Endothelial cell of umbilical vein (primary cell): Measurements from ENCODE around the gene MED15. TPM values are rescaled to one million over a fixed set of nuclear protein-coding genes. Genes with fewer than 3 reads are reported as not detected.

Experiments
- BruUV-seq: library from RNA; stranded (reverse); fragments of 400-500 nt; replicated peaks from 2 replicates; lab custom pipeline; 2021; lab: Mats Ljungman, UMichigan
- CTCF ChIA-PET: fragments of 300-600, 350-600 bp; sonication (Branson Sonifier 250); formaldehyde crosslinking; loops from one replicate; lab custom pipeline; 2021; ENCODE audit warnings: antibody characterized with exemption, inconsistent platforms; lab: Charles Lee
- POLR2A ChIA-PET: fragments of 300-600, 350-600 bp; sonication (Branson Sonifier 250); formaldehyde crosslinking; loops from one replicate; lab custom pipeline; 2021; ENCODE audit warnings: antibody characterized with exemption, inconsistent platforms; lab: Charles Lee
- DNase-seq: peaks from one replicate; pipeline ENCODE4 v3.0.0-alpha.2; 2011; ENCODE audit warnings: low read depth, low spot score
- FAIRE-seq: peaks from 2 replicates; lab custom pipeline; 2011; peaks lifted over from hg19 to GRCh38; lab: Jason Lieb, UNC
- H2AFZ ChIP-seq: 2 replicates; pipeline ENCODE4 v1.6.0; 2012; ENCODE audit warnings: low read depth, low read length, control low read depth, inconsistent platforms
- H3K27ac ChIP-seq: 2 replicates; pipeline ENCODE4 v1.5.1; 2011; ENCODE audit warnings: low read depth, mild to moderate bottlenecking, control low read depth, low read length, moderate library complexity; ENCODE audit not compliant: insufficient read depth
- H3K27me3 ChIP-seq, 2 experiments: 2 replicates each; pipeline versions ENCODE4 v1.6.0 to v1.6.1; 2011; ENCODE audit warnings: low read length in 2 of 2, mixed read lengths in 1 of 2; ENCODE audit not compliant: control insufficient read depth in 2 of 2, insufficient read depth in 2 of 2
- H3K36me3 ChIP-seq, 2 experiments: 2 replicates in 1 of 2; 3 replicates in 1 of 2; pipeline ENCODE4 v1.5.1; 2011; ENCODE audit warnings: low read length in 2 of 2, mild to moderate bottlenecking in 1 of 2, moderate library complexity in 1 of 2; ENCODE audit not compliant: control insufficient read depth in 2 of 2, insufficient read depth in 2 of 2; ENCODE audit errors: extremely low read depth in 1 of 2
- H3K4me1 ChIP-seq: 3 replicates; pipeline ENCODE4 v1.5.1; 2011; ENCODE audit warnings: mild to moderate bottlenecking, low read length; ENCODE audit not compliant: control insufficient read depth, insufficient read depth; ENCODE audit errors: extremely low read depth
- H3K4me2 ChIP-seq: 2 replicates; pipeline ENCODE4 v1.6.1; 2011; ENCODE audit warnings: low read length, control low read depth, mixed read lengths; ENCODE audit not compliant: insufficient read depth
- H3K4me3 ChIP-seq, 3 experiments: fragments of 200-600 bp in 1 of 3; sonication (generic), shearing (Covaris generic) in 1 of 3; replicated peaks in 1 of 3; 2 replicates each; pipeline ENCODE4 v1.5.1; 2011 to 2016; ENCODE audit warnings: control low read depth in 3 of 3, low read length in 3 of 3, mild to moderate bottlenecking in 2 of 3, inconsistent platforms in 1 of 3, low read depth in 1 of 3, moderate library complexity in 1 of 3; ENCODE audit not compliant: insufficient read depth in 1 of 3
- H3K79me2 ChIP-seq: 2 replicates; pipeline ENCODE4 v1.6.0; 2012; ENCODE audit warnings: low read length, inconsistent platforms; ENCODE audit not compliant: control insufficient read depth, insufficient read depth
- H3K9ac ChIP-seq: replicated peaks from 2 replicates; pipeline ENCODE3; 2011; ENCODE audit warnings: low read length, control low read depth; ENCODE audit not compliant: insufficient read depth; ENCODE audit errors: extremely low read depth
- H3K9me1 ChIP-seq: replicated peaks from 3 replicates; pipeline ENCODE4 v1.6.0; 2011; ENCODE audit warnings: mild to moderate bottlenecking, low read length; ENCODE audit not compliant: control insufficient read depth, insufficient read depth; ENCODE audit errors: extremely low read depth
- H3K9me3 ChIP-seq: replicated peaks from 2 replicates; pipeline ENCODE4 v1.5.1; 2012; ENCODE audit warnings: low read length, inconsistent platforms; ENCODE audit not compliant: control insufficient read depth, insufficient read depth
- H4K20me1 ChIP-seq: replicated peaks from 2 replicates; pipeline ENCODE3; 2011; ENCODE audit warnings: mild to moderate bottlenecking, low read length; ENCODE audit not compliant: control insufficient read depth, insufficient read depth; ENCODE audit errors: extremely low read depth
- CTCF ChIP-seq, 2 donors: IDR thresholded peaks; 1 replicate in 1 of 2; 2 replicates in 1 of 2; pipeline ENCODE4 v1.5.1; 2011; ENCODE audit warnings: low read length in 2 of 2, mild to moderate bottlenecking in 2 of 2, moderate library complexity in 2 of 2, control low read depth in 1 of 2, inconsistent platforms in 1 of 2, low read depth in 1 of 2; ENCODE audit not compliant: insufficient read depth in 1 of 2; ENCODE audit errors: extremely low read depth in 1 of 2
- EZH2 ChIP-seq: IDR thresholded peaks from 2 replicates; pipeline ENCODE4 v1.6.1; 2012; ENCODE audit warnings: borderline replicate concordance, low read depth, mild to moderate bottlenecking, moderate library complexity, low read length, inconsistent platforms; ENCODE audit not compliant: severe bottlenecking
- FOS ChIP-seq: IDR thresholded peaks from 2 replicates; pipeline ENCODE4 v1.6.1; 2011; ENCODE audit warnings: mild to moderate bottlenecking, low read length, moderate library complexity, borderline replicate concordance; ENCODE audit not compliant: insufficient read depth
- GATA2 ChIP-seq: IDR thresholded peaks from 2 replicates; pipeline ENCODE4 v1.7.0; 2011; ENCODE audit warnings: low read depth, mild to moderate bottlenecking, moderate library complexity, mixed read lengths, low read length; ENCODE audit not compliant: insufficient read length, insufficient read depth
- JUN ChIP-seq: IDR thresholded peaks from 2 replicates; pipeline ENCODE4 v1.6.1; 2011; ENCODE audit warnings: borderline replicate concordance, low read depth; ENCODE audit not compliant: insufficient read length, insufficient read depth
- MAX ChIP-seq: IDR thresholded peaks from 2 replicates; pipeline ENCODE4 v1.6.1; 2011; ENCODE audit not compliant: insufficient read depth, insufficient read length
- MYC ChIP-seq: IDR thresholded peaks from one replicate; pipeline ENCODE4 v1.6.1; 2011; ENCODE audit warnings: mild to moderate bottlenecking, low read depth, low read length
- POLR2A ChIP-seq: IDR thresholded peaks from 2 replicates; pipeline ENCODE4 v1.6.1; 2012; ENCODE audit warnings: low read depth, mild to moderate bottlenecking, control low read depth, low read length
- dilution Hi-C: fragments of 300-500 bp; cut with MboI; formaldehyde crosslinking; loops from one replicate; pipeline ENCODE4 v1.15.0; 2019; ENCODE audit warnings: low sequenced_read_pairs; ENCODE audit not compliant: extremely low pct_ligation_motif_present
- intact Hi-C: fragments of 100-400 bp; cut with micrococcal nuclease; formaldehyde crosslinking; loops from one replicate; pipeline ENCODE4 v1.10.0; 2022
- polyA plus RNA-seq, 4 experiments: library from polyadenylated mRNA; depleted of rRNA in 3 of 4; stranded (reverse) in 3 of 4; unstranded in 1 of 4; fragments of >200 nt; gene quantifications; 2 replicates each; pipeline versions ENCODE4 v1.2.1 to v1.2.3, GENCODE V29; 2011 to 2012; ENCODE audit warnings: missing spikeins in 1 of 4
- total RNA-seq: library from RNA; stranded (reverse); gene quantifications from 2 replicates; pipeline ENCODE4 v1.2.3, GENCODE V29; 2021

MED15 gene
- total and polyA plus RNA-seq, 2 donors (not counting 3 experiments of a cell fraction or from before 2014, with no cell fraction given): 68.1 to 138 TPM

- no peak overlapping the region for H3K27ac ChIP-seq
- no peak overlapping the region for H3K4me3 ChIP-seq
- dilution Hi-C loops: no loop called here
- H3K4me2 ChIP-seq: no peak overlapping the region
- no peaks in the 10 kb centered on the region for H3K36me3 ChIP-seq
- H3K27me3 ChIP-seq: no peaks in the 10 kb centered on the region
- ChIA-PET CTCF (interaction anchor here (1.6 kb wide), 1 partner anchor 35 kb away, joined by 3 read pairs; no protein-coding TSS in a partner anchor), POLR2A (interaction anchor here (0.6 kb wide), 1 partner anchor 235 kb away, joined by 4 read pairs; no protein-coding TSS in a partner anchor)
- H4K20me1 ChIP-seq: no peaks in the 10 kb centered on the region
- no TSS peak for BruUV-seq
- FAIRE-seq: no peak
- intact Hi-C loops: no loop called here
- DNase-seq: no peak
- no peaks in the 10 kb centered on the region for H3K79me2 ChIP-seq
- H3K9me1 ChIP-seq: no peaks in the 10 kb centered on the region
- no peak overlapping the region for H3K9ac ChIP-seq
- H2AFZ ChIP-seq: no peak overlapping the region
- H3K4me1 ChIP-seq: no peaks in the 10 kb centered on the region
- no peaks in the 10 kb centered on the region for H3K9me3 ChIP-seq
- TF ChIP-seq GATA2 (no peak), FOS (no peak), EZH2 (no peak), POLR2A (no peak), JUN (no peak), MAX (no peak), MYC (no peak), CTCF (IDR thresholded peaks at IDR 0.05; ENCODE audit: extremely low read depth in 1 of 2, insufficient read depth in 1 of 2, low read depth in 1 of 2, low read length in 2 of 2) (no peak)
These were observed 91.7 kb downstream of the MED15 start for GRCh38 chr22:20599117-20599516.
